ENCODE data around the gene RBM17. TPM values are rescaled to one million over a fixed set of nuclear protein-coding genes. Genes with fewer than 3 reads are reported as not detected.
A peak's percentile ranks its signal among the peaks of the same experiment; 100 is the strongest.

RBM17 gene
- total RNA-seq, 1 donor from 2014 or later: 113 TPM

DNA sequence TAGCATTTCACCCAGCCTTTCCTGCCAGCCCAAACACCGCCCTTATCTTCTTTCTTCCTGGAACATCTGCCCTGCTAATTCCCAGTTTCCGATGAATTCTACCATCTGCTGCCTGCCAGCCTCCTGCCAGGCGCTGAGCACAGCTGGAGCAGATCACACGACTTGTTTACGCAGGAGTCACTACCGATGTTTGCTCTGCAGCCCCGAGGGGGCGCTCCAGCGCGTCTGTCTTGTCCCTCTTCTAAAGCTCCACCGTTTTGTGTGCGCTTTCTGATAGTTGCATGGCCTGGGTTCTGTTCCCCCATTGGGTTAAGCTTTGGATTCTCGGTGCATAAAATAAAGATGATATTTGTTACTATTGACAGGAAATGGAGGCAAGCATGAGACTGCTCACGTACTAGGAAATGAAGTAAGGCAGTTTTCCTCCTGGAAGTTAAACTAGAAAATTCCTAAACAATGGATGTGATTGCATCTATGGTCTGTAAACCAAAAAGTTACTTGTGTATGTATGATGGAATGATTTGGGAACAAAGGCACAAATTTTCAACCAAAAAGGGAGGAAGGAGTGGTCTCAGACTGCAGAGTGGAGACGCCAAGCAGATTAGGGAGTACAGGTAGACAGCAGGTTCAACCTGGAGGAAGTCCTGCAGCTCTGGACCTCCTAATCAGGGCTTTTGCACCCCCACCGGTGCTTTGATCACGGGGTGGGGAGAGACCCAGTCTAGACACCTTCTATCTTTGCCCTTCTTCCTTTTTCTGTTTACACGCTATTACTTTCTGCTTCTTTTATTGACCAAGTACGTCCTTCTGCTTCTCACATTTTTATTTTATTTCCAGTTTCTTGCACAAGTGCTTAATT, 2.2 kb upstream of the RBM17 start:
- Mint-ChIP-seq H3K4me3 (ENCODE audit: unreplicated experiment) (peak overlapping the region; percentile 11), H3K27ac (ENCODE audit: unreplicated experiment) (peak overlapping the region; percentile 71)
- TF ChIP-seq, protein P1, sequence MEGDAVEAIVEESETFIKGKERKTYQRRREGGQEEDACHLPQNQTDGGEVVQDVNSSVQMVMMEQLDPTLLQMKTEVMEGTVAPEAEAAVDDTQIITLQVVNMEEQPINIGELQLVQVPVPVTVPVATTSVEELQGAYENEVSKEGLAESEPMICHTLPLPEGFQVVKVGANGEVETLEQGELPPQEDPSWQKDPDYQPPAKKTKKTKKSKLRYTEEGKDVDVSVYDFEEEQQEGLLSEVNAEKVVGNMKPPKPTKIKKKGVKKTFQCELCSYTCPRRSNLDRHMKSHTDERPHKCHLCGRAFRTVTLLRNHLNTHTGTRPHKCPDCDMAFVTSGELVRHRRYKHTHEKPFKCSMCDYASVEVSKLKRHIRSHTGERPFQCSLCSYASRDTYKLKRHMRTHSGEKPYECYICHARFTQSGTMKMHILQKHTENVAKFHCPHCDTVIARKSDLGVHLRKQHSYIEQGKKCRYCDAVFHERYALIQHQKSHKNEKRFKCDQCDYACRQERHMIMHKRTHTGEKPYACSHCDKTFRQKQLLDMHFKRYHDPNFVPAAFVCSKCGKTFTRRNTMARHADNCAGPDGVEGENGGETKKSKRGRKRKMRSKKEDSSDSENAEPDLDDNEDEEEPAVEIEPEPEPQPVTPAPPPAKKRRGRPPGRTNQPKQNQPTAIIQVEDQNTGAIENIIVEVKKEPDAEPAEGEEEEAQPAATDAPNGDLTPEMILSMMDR (IDR thresholded peaks at IDR 0.05; ENCODE audit: unreplicated experiment): no peak

DNA sequence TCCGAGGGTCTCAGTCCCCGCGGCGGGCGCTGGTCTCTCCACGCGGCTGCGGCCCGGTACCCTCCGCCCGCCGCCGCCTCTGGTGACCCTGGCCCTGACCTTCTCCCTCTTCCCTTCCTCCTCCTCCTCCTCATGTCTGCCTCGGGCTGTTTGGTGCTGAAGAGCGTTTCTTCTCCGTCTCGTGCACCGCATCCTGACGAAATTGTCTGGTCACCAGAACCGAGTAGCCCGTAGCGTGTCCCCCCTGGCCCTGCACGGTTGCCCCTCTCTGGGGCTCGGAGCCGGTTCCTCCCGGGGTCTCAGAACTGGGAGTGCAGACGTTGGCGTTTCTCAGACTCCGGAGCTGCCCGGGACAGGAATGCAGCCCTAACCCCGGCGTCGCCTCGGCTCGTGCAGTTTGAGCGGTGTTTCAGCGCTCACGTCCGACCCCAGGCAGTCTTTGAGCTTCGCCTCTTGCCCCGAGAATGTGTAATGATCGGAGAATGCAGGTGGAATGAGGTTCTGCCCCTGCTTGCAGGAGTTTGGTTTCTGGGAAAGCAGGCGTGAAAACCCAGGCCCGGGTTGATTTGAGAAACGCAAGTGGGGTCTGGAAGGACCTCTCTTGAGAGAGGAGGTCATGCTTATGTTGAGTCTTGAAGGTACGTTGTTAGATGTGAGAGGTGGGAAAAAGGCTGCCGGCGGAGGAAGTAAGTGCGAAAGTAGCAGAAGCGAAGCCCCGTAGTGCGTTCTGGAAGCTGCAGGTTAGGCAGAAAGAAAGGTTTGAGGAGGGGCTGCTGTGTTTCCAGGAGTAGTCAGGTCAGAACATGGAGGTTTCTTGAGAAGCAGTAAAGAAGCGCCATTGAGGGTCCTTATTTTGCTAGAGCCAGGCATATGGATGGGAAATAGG, 743 bp downstream of the RBM17 start:
- H3K9me3 Mint-ChIP-seq (ENCODE audit: unreplicated experiment): no peaks in the 10 kb centered on the region
- H3K36me3 Mint-ChIP-seq (ENCODE audit: low read depth, unreplicated experiment): no peaks in the 10 kb centered on the region
- DNase-seq (ENCODE audit: low spot score): peak; percentile 41
- TF ChIP-seq, protein P1 (IDR thresholded peaks at IDR 0.05; ENCODE audit: unreplicated experiment): no peak
- peaks cover 44% of the 10 kb centered on the region for H3K4me1 Mint-ChIP-seq (ENCODE audit: unreplicated experiment)
- H3K27me3 Mint-ChIP-seq (ENCODE audit: unreplicated experiment): peaks cover 7% of the 10 kb centered on the region
- peak overlapping the region; percentile 95 for H3K4me3 Mint-ChIP-seq (ENCODE audit: unreplicated experiment)
- peak overlapping the region; percentile 50 for H3K27ac Mint-ChIP-seq (ENCODE audit: unreplicated experiment)

More for the DNA sequence above, 2.2 kb upstream of the RBM17 start:
- no peaks in the 10 kb centered on the region for H3K9me3 Mint-ChIP-seq (ENCODE audit: unreplicated experiment)
- peaks cover 33% of the 10 kb centered on the region for H3K4me1 Mint-ChIP-seq (ENCODE audit: unreplicated experiment)
- peaks cover 7% of the 10 kb centered on the region for H3K27me3 Mint-ChIP-seq (ENCODE audit: unreplicated experiment)
- H3K36me3 Mint-ChIP-seq (ENCODE audit: low read depth, unreplicated experiment): no peaks in the 10 kb centered on the region
- DNase-seq (ENCODE audit: low spot score): peak; percentile 87

DNA sequence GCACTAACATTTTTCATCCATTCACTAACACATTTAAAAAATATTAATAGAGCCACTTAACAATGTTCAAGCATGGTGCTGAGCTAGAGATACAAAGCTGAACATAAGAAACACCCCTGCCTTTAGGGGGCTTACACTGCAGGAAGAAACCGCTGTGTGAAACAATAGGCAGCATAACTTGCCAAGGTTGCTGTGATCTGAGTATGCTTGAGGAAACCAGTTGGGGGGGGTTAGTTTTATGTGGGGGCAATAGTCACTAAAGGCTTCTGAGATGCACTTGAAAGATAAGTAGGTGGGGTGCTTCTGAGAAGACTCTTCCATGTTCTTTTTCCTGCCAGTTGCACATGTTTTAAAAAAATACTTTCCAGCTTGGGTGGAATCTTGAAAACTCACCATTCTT, 2.8 kb downstream of the RBM17 start:
- Mint-ChIP-seq H3K4me1 (ENCODE audit: unreplicated experiment) (peaks cover 40% of the 10 kb centered on the region), H3K27me3 (ENCODE audit: unreplicated experiment) (peaks cover 7% of the 10 kb centered on the region), H3K36me3 (ENCODE audit: low read depth, unreplicated experiment) (no peaks in the 10 kb centered on the region), H3K4me3 (ENCODE audit: unreplicated experiment) (no peak overlapping the region), H3K9me3 (ENCODE audit: unreplicated experiment) (no peaks in the 10 kb centered on the region), H3K27ac (ENCODE audit: unreplicated experiment) (peak overlapping the region; percentile 70)
- TF ChIP-seq, protein P1 (IDR thresholded peaks at IDR 0.05; ENCODE audit: unreplicated experiment): no peak
- DNase-seq (ENCODE audit: low spot score): no peak

DNA sequence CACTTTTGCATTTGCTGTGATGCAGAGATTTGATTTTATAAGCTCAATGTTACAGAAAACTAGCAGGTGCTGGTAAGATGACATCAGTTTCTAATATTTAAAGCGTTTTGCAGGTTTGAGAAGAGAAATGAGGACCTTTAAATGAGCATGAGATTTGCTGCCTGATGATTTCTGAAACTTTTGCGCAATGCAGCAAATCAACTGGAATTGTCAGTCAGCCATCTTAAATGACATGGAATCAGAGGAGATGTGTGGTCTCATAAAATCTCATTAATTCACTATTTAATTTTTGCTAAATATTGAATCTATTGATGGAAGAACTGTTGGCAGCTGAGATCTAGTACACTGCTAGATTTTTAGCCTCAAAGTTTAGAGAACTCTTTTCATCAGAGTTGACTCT, 3.9 kb downstream of the RBM17 start:
- no peaks in the 10 kb centered on the region for H3K9me3 Mint-ChIP-seq (ENCODE audit: unreplicated experiment)
- peaks cover 7% of the 10 kb centered on the region for H3K27me3 Mint-ChIP-seq (ENCODE audit: unreplicated experiment)
- H3K4me1 Mint-ChIP-seq (ENCODE audit: unreplicated experiment): peaks cover 36% of the 10 kb centered on the region
- no peak overlapping the region for H3K4me3 Mint-ChIP-seq (ENCODE audit: unreplicated experiment)
- TF ChIP-seq, protein P1 (IDR thresholded peaks at IDR 0.05; ENCODE audit: unreplicated experiment): no peak
- no peak for DNase-seq (ENCODE audit: low spot score)
- peaks cover 4% of the 10 kb centered on the region for H3K36me3 Mint-ChIP-seq (ENCODE audit: low read depth, unreplicated experiment)
- no peak overlapping the region for H3K27ac Mint-ChIP-seq (ENCODE audit: unreplicated experiment)

All from endothelial cell (in vitro differentiated cells).